ENCODE measurements around the gene TMPRSS15. TPM values are rescaled to one million over a fixed set of nuclear protein-coding genes. Genes with fewer than 3 reads are reported as not detected.

TMPRSS15 gene
- total RNA-seq, 1 experiment from 2014 or later, result not detected

DNA sequence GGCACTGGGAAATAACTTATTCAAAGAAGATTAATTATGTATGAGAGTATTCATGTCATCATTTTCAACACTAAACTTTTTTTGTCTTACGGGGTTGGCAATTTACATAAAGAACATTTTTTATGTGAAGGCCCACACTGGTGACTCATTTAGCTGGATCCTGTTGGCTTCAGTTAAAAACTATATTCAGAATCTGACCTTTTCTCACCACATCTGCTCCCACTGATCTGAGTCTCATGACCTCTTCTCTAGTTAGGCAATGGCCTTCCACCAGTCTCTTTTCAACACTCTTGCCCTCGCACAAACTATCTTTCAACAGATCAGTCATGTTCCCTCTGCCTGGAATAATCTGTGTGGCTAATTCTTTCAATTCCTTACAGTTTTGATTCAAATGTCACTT is 53.4 kb downstream of the TMPRSS15 start:
- H3K4me2 ChIP-seq (ENCODE audit: low read length), result no peak overlapping the region
- no peaks in the 10 kb centered on the region for H4K20me1 ChIP-seq (ENCODE audit: insufficient read depth)
- no peaks in the 10 kb centered on the region for H3K4me1 ChIP-seq (ENCODE audit: control insufficient read depth in 1 of 2, insufficient read depth in 2 of 2, low read length in 2 of 2)
- CTCF ChIA-PET, result no interaction called here
- no TSS peak for BruUV-seq (replicated peaks)
- no peak overlapping the region for H3K27ac ChIP-seq (ENCODE audit: low read depth, low read length)
- peaks cover 10 to 27% of the 10 kb centered on the region in 2 experiments; a peak in 3 of 4 replicates for H3K9me3 ChIP-seq (ENCODE audit: control insufficient read depth in 1 of 2, insufficient read depth in 1 of 2, low read depth in 1 of 2, low read length in 2 of 2)
- no peak for TF ChIP-seq CTCF (IDR thresholded peaks at IDR 0.05 in 2 of 3, conservative IDR thresholded peaks at IDR 0.05 in 1 of 3; ENCODE audit: borderline replicate concordance in 1 of 3, insufficient read depth in 1 of 3, low read depth in 2 of 3, low read length in 2 of 3)
- no peak for TF ChIP-seq POLR2AphosphoS5 (IDR thresholded peaks at IDR 0.05; ENCODE audit: low read depth, low read length)
- TF ChIP-seq ELF1 (IDR thresholded peaks at IDR 0.05; ENCODE audit: borderline replicate concordance, low read depth), result no peak
- TF ChIP-seq POLR2A (IDR thresholded peaks at IDR 0.05; ENCODE audit: borderline replicate concordance, extremely low read depth, insufficient read depth, insufficient read length), result no peak
- no peak for TF ChIP-seq ZFX (IDR thresholded peaks at IDR 0.05)
- TF ChIP-seq JUND (IDR thresholded peaks at IDR 0.05), result no peak
- TF ChIP-seq FOSL1 (IDR thresholded peaks at IDR 0.05; ENCODE audit: low read depth), result no peak
- no peak for TF ChIP-seq SIN3A (IDR thresholded peaks at IDR 0.05; ENCODE audit: low read depth)
- no peak for TF ChIP-seq YY1 (IDR thresholded peaks at IDR 0.05; ENCODE audit: extremely low read depth, insufficient replicate concordance, low read depth, low read length)
- no peak for TF ChIP-seq ZNF274 (IDR thresholded peaks at IDR 0.05; ENCODE audit: low read depth, low read length)
- no peak for TF ChIP-seq RAD21 (IDR thresholded peaks at IDR 0.05; ENCODE audit: low read depth)
- TF ChIP-seq, protein P1, sequence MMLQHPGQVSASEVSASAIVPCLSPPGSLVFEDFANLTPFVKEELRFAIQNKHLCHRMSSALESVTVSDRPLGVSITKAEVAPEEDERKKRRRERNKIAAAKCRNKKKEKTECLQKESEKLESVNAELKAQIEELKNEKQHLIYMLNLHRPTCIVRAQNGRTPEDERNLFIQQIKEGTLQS (IDR thresholded peaks at IDR 0.05), result no peak
- intact Hi-C loops (cut with micrococcal nuclease), result no loop called here
- no peak overlapping the region for H3K9ac ChIP-seq (ENCODE audit: low read length)
- no peak overlapping the region for H2AFZ ChIP-seq (ENCODE audit: low read depth, low read length, poor library complexity, severe bottlenecking)
- ATAC-seq, result no peak
- no peak overlapping the region for H3K4me3 ChIP-seq (replicated peaks in 1 of 2; ENCODE audit: low read depth in 1 of 2, low read length in 2 of 2)
- no peaks in the 10 kb centered on the region for H3K79me2 ChIP-seq (ENCODE audit: insufficient read depth, low read length)
- DNase-seq (ENCODE audit: low read depth, low spot score), result no peak
- POLR2A ChIA-PET, result no interaction called here
- RAD21 ChIA-PET (ENCODE audit: low non-redundant PET in 1 of 2, low total read pairs in 2 of 2, uncharacterized antibody in 2 of 2, unreplicated experiment in 2 of 2), result no interaction called here
- no peaks in the 10 kb centered on the region for H3K36me3 ChIP-seq (ENCODE audit: control insufficient read depth in 1 of 2, insufficient read depth in 2 of 2, low read length in 2 of 2)
- H3K27me3 ChIP-seq (ENCODE audit: insufficient read depth, low read length), result no peaks in the 10 kb centered on the region
- H3K9me2 ChIP-seq (ENCODE audit: insufficient read depth), result no peaks in the 10 kb centered on the region

Measured in HCT116 (cell line).